A204.1 (cell line): Measurements from ENCODE around the gene CBX2.

Experiments used
- FAIRE-seq: peaks from 2 replicates; lab custom pipeline; 2012; peaks lifted over from hg19 to GRCh38; lab: Jason Lieb, UNC

Gene CBX2

GRCh38 chr17:79831265-79832217, 53.6 kb downstream of the CBX2 start:
- no peak for FAIRE-seq

GRCh38 chr17:79832218-79833109, 54.5 kb downstream of the CBX2 start:
- no peak for FAIRE-seq

GRCh38 chr17:79833110-79833450, 55.1 kb downstream of the CBX2 start:
- FAIRE-seq, result no peak

- FAIRE-seq, result no peak
These were observed 56.0 kb downstream of the CBX2 start for GRCh38 chr17:79833744-79834564.

GRCh38 chr17:79834565-79835469, 56.9 kb downstream of the CBX2 start:
- no peak for FAIRE-seq

- FAIRE-seq, result no peak
These were observed 57.5 kb downstream of the CBX2 start for GRCh38 chr17:79835470-79835899.

GRCh38 chr17:79835953-79836509, 58.1 kb downstream of the CBX2 start:
- FAIRE-seq, result no peak

- FAIRE-seq, result no peak
These were observed 58.6 kb downstream of the CBX2 start for GRCh38 chr17:79836510-79836971.

- FAIRE-seq, result no peak
These were observed 59.3 kb downstream of the CBX2 start for GRCh38 chr17:79836972-79837887.
